ENCODE measurements around the gene KRTAP5-1. TPM values are rescaled to one million over a fixed set of nuclear protein-coding genes. Genes with fewer than 3 reads are reported as not detected.

KRTAP5-1 gene
- total RNA-seq, 4 donors from 2014 or later, result not detected

GRCh38 chr11:1560002-1560648 lies 25.0 kb downstream of the KRTAP5-1 start:
- Histone ChIP-seq H3K27ac (peak overlapping the region; percentile 87 to 95 (median 92)), H3K9me3 (no peaks in the 10 kb centered on the region), H3K4me1 (peaks cover 21 to 46% of the 10 kb centered on the region in 2 donors), H3K36me3 (no peaks in the 10 kb centered on the region), H3K4me3 (no peak overlapping the region), H3K27me3 (no peaks in the 10 kb centered on the region)
- in situ Hi-C loops (cut with MboI; ENCODE audit: low sequenced_read_pairs in 4 of 4) (no loop called here), intact Hi-C loops (cut with DNase I; ENCODE audit: low total_unique reads) (no loop called here)
- DNase-seq, result no peak
- TF ChIP-seq, protein P1, sequence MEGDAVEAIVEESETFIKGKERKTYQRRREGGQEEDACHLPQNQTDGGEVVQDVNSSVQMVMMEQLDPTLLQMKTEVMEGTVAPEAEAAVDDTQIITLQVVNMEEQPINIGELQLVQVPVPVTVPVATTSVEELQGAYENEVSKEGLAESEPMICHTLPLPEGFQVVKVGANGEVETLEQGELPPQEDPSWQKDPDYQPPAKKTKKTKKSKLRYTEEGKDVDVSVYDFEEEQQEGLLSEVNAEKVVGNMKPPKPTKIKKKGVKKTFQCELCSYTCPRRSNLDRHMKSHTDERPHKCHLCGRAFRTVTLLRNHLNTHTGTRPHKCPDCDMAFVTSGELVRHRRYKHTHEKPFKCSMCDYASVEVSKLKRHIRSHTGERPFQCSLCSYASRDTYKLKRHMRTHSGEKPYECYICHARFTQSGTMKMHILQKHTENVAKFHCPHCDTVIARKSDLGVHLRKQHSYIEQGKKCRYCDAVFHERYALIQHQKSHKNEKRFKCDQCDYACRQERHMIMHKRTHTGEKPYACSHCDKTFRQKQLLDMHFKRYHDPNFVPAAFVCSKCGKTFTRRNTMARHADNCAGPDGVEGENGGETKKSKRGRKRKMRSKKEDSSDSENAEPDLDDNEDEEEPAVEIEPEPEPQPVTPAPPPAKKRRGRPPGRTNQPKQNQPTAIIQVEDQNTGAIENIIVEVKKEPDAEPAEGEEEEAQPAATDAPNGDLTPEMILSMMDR (IDR thresholded peaks at IDR 0.05 in 4 of 5, conservative IDR thresholded peaks at IDR 0.05 in 1 of 5), result no peak
- no peak for TF ChIP-seq POLR2A (IDR thresholded peaks at IDR 0.05)
- peak in 1 of 2 donors; percentile 3 for ATAC-seq

GRCh38 chr11:1559111-1559951 lies 25.8 kb downstream of the KRTAP5-1 start:
- peaks cover 21 to 41% of the 10 kb centered on the region in 2 donors for H3K4me1 ChIP-seq
- TF ChIP-seq, protein P1 (IDR thresholded peaks at IDR 0.05 in 4 of 5, conservative IDR thresholded peaks at IDR 0.05 in 1 of 5), result peak in 2 of 5 experiments; percentile 26 to 27
- peak in 1 of 2 donors; percentile 43 for TF ChIP-seq POLR2A (IDR thresholded peaks at IDR 0.05)
- in situ Hi-C loops (cut with MboI; ENCODE audit: low sequenced_read_pairs in 4 of 4), result no loop called here
- no peaks in the 10 kb centered on the region for H3K9me3 ChIP-seq
- H3K36me3 ChIP-seq, result no peaks in the 10 kb centered on the region
- no peaks in the 10 kb centered on the region for H3K27me3 ChIP-seq
- peak; percentile 79 to 96 for DNase-seq
- peak; percentile 82 to 85 for ATAC-seq
- H3K27ac ChIP-seq, result peak overlapping the region; percentile 87 to 95 (median 92)
- intact Hi-C loops (cut with DNase I; ENCODE audit: low total_unique reads), result loop anchor here (1.0 kb wide), 2 partner anchors 12 to 13 kb away; partner anchors contain the start of gene DUSP8
- H3K4me3 ChIP-seq, result peak overlapping the region in 3 of 4 donors; percentile 17 to 27 (median 22)

DNA sequence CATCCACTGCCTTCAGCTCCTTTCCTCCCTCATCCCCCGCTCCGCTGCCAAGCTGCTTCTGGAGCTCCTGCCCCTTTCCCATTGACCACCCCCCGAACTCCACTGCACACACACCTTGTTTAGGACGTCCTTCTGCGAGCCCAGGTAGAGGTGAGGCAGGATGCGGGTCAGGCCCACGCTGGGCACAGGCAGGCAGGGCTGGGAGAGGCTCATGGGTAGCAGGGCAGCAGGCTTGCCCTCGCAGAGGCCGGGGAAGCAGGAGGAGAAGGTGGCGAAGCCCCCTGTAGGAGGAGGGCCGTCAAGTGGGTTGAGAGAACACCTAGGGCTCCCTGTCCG lies 26.3 kb downstream of the KRTAP5-1 start:
- no peaks in the 10 kb centered on the region for H3K27me3 ChIP-seq
- ATAC-seq (peak in 1 of 2 donors; percentile 1), DNase-seq (no peak)
- H3K27ac ChIP-seq, result peak overlapping the region; percentile 87 to 95 (median 92)
- H3K4me3 ChIP-seq, result peak overlapping the region in 1 of 4 donors; percentile 27
- H3K9me3 ChIP-seq, result no peaks in the 10 kb centered on the region
- peaks cover 22 to 41% of the 10 kb centered on the region in 2 donors for H3K4me1 ChIP-seq
- in situ Hi-C loops (cut with MboI; ENCODE audit: low sequenced_read_pairs in 4 of 4) (no loop called here), intact Hi-C loops (cut with DNase I; ENCODE audit: low total_unique reads) (loop anchor here (1.0 kb wide), 2 partner anchors 11 to 14 kb away; partner anchors contain the start of gene DUSP8)
- H3K36me3 ChIP-seq, result no peaks in the 10 kb centered on the region
- TF ChIP-seq, protein P1 (IDR thresholded peaks at IDR 0.05 in 4 of 5, conservative IDR thresholded peaks at IDR 0.05 in 1 of 5), result no peak
- TF ChIP-seq POLR2A (IDR thresholded peaks at IDR 0.05), result no peak

GRCh38 chr11:1557904-1558774 lies 26.9 kb downstream of the KRTAP5-1 start:
- H3K36me3 ChIP-seq, result no peaks in the 10 kb centered on the region
- intact Hi-C loops (cut with DNase I; ENCODE audit: low total_unique reads), result no loop called here
- no peak overlapping the region for H3K4me3 ChIP-seq

More at GRCh38 chr11:1557904-1558774, 26.9 kb downstream of the KRTAP5-1 start:
- peaks cover 28 to 45% of the 10 kb centered on the region in 2 donors for H3K4me1 ChIP-seq
- in situ Hi-C loops (cut with MboI; ENCODE audit: low sequenced_read_pairs in 4 of 4), result no loop called here
- ATAC-seq (no peak), DNase-seq (no peak)
- peak overlapping the region; percentile 87 to 95 (median 92) for H3K27ac ChIP-seq
- H3K27me3 ChIP-seq, result no peaks in the 10 kb centered on the region
- H3K9me3 ChIP-seq, result no peaks in the 10 kb centered on the region
- TF ChIP-seq, protein P1 (IDR thresholded peaks at IDR 0.05 in 4 of 5, conservative IDR thresholded peaks at IDR 0.05 in 1 of 5), result no peak
- TF ChIP-seq POLR2A (IDR thresholded peaks at IDR 0.05), result no peak
